ENCODE measurements around the gene IGF1R. TPM values are rescaled to one million over a fixed set of nuclear protein-coding genes. Genes with fewer than 3 reads are reported as not detected.

The IGF1R gene
- total and polyA plus RNA-seq, 2 of the 13 experiments (the other 11 are each of a cell fraction or from before 2014, with no cell fraction given): 15.9 to 18.4 TPM

GRCh38 chr15:98954411-98954810, 306.1 kb downstream of the IGF1R start (continued):
- no peak for TF ChIP-seq FOXO4 (CRISPR knock-in tag; conservative IDR thresholded peaks at IDR 0.05)

- Histone ChIP-seq H3K4me3 (replicated peaks in 1 of 3; ENCODE audit: insufficient read depth in 1 of 3, low read depth in 2 of 3, low read length in 3 of 3) (no peak overlapping the region), H3K36me3 (replicated peaks in 1 of 2; ENCODE audit: control insufficient read depth in 1 of 2, insufficient read depth in 2 of 2, low read length in 2 of 2) (peaks cover 33 to 65% of the 10 kb centered on the region in 2 experiments), H2AFZ (ENCODE audit: low read length) (no peak overlapping the region), H3K27ac (ENCODE audit: extremely low read length, insufficient read depth, low read length) (no peak overlapping the region), H3K4me1 (ENCODE audit: insufficient read depth, low read length) (peaks cover 19% of the 10 kb centered on the region), H3K9ac (ENCODE audit: insufficient read depth, low read depth, low read length) (no peak overlapping the region), H3K9me3 (ENCODE audit: low read length) (no peaks in the 10 kb centered on the region), H3K4me2 (ENCODE audit: low read depth, low read length) (no peak overlapping the region), H3K27me3 (ENCODE audit: control insufficient read depth in 1 of 2, insufficient read depth in 2 of 2, low read length in 2 of 2) (no peaks in the 10 kb centered on the region), H3K79me2 (ENCODE audit: insufficient read depth, low read length) (no peaks in the 10 kb centered on the region), H4K20me1 (ENCODE audit: insufficient read depth, low read length) (no peaks in the 10 kb centered on the region)
- CTCF ChIA-PET (ENCODE audit: low intra/inter-chr PET ratio, low total read pairs): no interaction called here
- ATAC-seq (no peak), FAIRE-seq (no peak), DNase-seq (ENCODE audit: low spot score) (no peak)
- intact Hi-C loops (cut with micrococcal nuclease; ENCODE audit: unreplicated experiment) (no loop called here), in situ Hi-C loops (cut with HindIII; ENCODE audit: extremely low pct_ligation_motif_present, low pct_unique_long_range_greater_than_20kb) (no loop called here)
- no peak for TF ChIP-seq AKAP8 (CRISPR knock-in tag; IDR thresholded peaks at IDR 0.05)
- TF ChIP-seq SOX6 (IDR thresholded peaks at IDR 0.05): no peak
- no peak for TF ChIP-seq SOX6 (CRISPR knock-in tag; IDR thresholded peaks at IDR 0.05)
- no peak for TF ChIP-seq KLF11 (CRISPR knock-in tag; IDR thresholded peaks at IDR 0.05)
- no peak for TF ChIP-seq ZGPAT (CRISPR knock-in tag; IDR thresholded peaks at IDR 0.05)
- no peak for TF ChIP-seq THAP7 (CRISPR knock-in tag; IDR thresholded peaks at IDR 0.05)
- TF ChIP-seq ZNF431 (CRISPR knock-in tag; IDR thresholded peaks at IDR 0.05; ENCODE audit: borderline replicate concordance, low read depth): no peak
- no peak for TF ChIP-seq BCLAF1 (IDR thresholded peaks at IDR 0.05)
- no peak for TF ChIP-seq SMARCC2 (IDR thresholded peaks at IDR 0.05)
- BruUV-seq (replicated peaks): no TSS peak
- POLR2A ChIA-PET: no interaction called here
- WGBS (ENCODE audit: low lambda C conversion rate): 98% methylated on average over 8 of the region's 8 CpGs
Observed at GRCh38 chr15:98955331-98955730, 307.0 kb downstream of the IGF1R start.
